ENCODE results near the gene STXBP6. TPM values are rescaled to one million over a fixed set of nuclear protein-coding genes. Genes with fewer than 3 reads are reported as not detected.

Gene STXBP6
- total RNA-seq, 4 donors from 2014 or later, result 34.9 to 62.1 (median 45.5) TPM

DNA sequence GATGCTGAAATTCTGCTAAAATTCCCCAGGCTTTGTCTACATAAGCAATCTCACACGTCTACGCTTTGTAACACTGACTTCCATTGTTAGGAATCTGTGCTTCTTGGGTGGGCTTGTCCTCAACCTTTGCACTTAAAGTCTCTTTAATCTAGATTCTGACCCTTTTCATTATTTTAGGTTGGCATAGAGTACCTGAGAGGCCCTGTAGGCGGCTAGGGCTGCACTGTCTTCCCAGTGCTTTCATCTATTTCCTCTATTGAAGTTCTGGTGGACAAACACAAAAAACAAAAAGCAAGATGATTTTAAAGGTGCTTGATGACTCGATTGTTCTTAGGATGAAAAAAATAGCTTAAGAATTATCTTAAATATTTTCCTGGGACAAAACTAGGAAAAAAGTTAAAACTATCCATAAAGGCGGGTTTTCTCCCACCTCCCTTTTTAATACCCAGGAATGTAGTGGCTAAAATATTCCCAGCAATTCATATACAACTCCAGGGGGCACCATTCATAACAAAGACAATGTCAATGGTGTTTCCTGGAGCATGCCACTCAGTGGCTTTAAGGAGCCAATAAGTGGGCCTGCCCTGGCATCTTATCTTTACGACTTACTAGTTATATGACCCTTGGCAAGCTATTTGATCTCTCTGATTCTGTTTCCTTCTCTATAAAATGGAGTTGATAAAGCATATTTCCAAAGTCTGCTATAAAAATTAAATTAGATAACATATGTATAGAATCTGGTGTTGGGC is 197.5 kb downstream of the STXBP6 start:
- WGBS, result 83% methylated on average over 6 of the region's 6 CpGs
- TF ChIP-seq EP300 (IDR thresholded peaks at IDR 0.05) (no peak), POLR2AphosphoS5 (IDR thresholded peaks at IDR 0.05) (no peak), POLR2A (IDR thresholded peaks at IDR 0.05) (no peak)
- TF ChIP-seq, protein P1, sequence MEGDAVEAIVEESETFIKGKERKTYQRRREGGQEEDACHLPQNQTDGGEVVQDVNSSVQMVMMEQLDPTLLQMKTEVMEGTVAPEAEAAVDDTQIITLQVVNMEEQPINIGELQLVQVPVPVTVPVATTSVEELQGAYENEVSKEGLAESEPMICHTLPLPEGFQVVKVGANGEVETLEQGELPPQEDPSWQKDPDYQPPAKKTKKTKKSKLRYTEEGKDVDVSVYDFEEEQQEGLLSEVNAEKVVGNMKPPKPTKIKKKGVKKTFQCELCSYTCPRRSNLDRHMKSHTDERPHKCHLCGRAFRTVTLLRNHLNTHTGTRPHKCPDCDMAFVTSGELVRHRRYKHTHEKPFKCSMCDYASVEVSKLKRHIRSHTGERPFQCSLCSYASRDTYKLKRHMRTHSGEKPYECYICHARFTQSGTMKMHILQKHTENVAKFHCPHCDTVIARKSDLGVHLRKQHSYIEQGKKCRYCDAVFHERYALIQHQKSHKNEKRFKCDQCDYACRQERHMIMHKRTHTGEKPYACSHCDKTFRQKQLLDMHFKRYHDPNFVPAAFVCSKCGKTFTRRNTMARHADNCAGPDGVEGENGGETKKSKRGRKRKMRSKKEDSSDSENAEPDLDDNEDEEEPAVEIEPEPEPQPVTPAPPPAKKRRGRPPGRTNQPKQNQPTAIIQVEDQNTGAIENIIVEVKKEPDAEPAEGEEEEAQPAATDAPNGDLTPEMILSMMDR (IDR thresholded peaks at IDR 0.05), result no peak

DNA sequence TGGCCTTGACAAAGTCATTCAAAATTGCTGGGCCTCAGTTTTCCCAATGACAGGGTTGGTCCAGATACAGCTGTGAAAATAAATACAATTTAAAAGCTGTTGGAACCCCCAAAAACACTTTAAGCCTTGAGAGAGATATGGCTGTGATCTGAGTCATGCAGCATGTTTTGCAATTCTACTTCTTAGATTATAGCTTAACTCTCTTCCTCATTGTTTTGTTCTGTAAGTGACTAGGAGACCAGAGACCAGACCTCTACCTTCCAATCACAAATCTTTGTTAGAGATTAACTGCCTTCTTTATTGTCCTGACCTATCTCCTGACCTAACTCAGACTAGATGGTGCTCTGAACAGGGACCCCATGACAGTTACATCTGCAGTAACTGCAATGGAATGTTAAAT is 198.1 kb downstream of the STXBP6 start:
- Histone ChIP-seq H3K27ac (no peak overlapping the region), H3K36me3 (no peaks in the 10 kb centered on the region), H3K4me1 (no peaks in the 10 kb centered on the region), H3K27me3 (no peaks in the 10 kb centered on the region), H3K9me3 (no peaks in the 10 kb centered on the region), H3K4me3 (no peak overlapping the region)
- DNase-seq (ENCODE audit: low spot score in 2 of 2), result no peak
- TF ChIP-seq POLR2AphosphoS5 (IDR thresholded peaks at IDR 0.05) (no peak), EP300 (IDR thresholded peaks at IDR 0.05) (no peak), POLR2A (IDR thresholded peaks at IDR 0.05) (no peak)
- TF ChIP-seq, protein P1 (IDR thresholded peaks at IDR 0.05), result no peak

More for the DNA sequence above, 197.5 kb downstream of the STXBP6 start:
- H3K4me3 ChIP-seq, result no peak overlapping the region
- no peak for DNase-seq (ENCODE audit: low spot score in 2 of 2)
- no peak overlapping the region for H3K27ac ChIP-seq
- H3K9me3 ChIP-seq, result no peaks in the 10 kb centered on the region
- H3K36me3 ChIP-seq, result no peaks in the 10 kb centered on the region
- no peaks in the 10 kb centered on the region for H3K4me1 ChIP-seq
- no peaks in the 10 kb centered on the region for H3K27me3 ChIP-seq

DNA sequence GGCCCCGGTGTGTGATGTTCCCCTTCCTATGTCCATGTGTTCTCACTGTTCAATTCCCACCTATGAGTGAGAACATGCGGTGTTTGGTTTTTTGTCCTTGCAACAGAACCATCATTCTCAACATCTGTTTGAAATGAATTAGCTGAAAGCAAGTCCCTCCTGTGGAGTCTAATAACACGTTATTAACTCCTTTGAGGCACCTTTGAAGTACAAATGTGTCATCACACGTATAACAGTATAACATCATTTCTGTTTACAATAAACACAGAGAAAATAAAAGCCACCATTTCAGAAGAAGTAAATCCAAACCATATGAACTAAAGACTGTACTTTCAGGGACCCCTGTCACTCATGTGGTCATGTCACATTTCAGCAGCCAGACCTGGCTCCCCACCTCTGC is 198.5 kb downstream of the STXBP6 start:
- no peak for DNase-seq (ENCODE audit: low spot score in 2 of 2)
- TF ChIP-seq, protein P1 (IDR thresholded peaks at IDR 0.05), result no peak
- TF ChIP-seq POLR2AphosphoS5 (IDR thresholded peaks at IDR 0.05), result no peak
- no peak for TF ChIP-seq EP300 (IDR thresholded peaks at IDR 0.05)
- no peak for TF ChIP-seq POLR2A (IDR thresholded peaks at IDR 0.05)
- Histone ChIP-seq H3K27ac (no peak overlapping the region), H3K4me1 (no peaks in the 10 kb centered on the region), H3K4me3 (no peak overlapping the region), H3K27me3 (no peaks in the 10 kb centered on the region), H3K36me3 (no peaks in the 10 kb centered on the region), H3K9me3 (no peaks in the 10 kb centered on the region)
- 89% methylated on average over 4 of the region's 4 CpGs for WGBS

DNA sequence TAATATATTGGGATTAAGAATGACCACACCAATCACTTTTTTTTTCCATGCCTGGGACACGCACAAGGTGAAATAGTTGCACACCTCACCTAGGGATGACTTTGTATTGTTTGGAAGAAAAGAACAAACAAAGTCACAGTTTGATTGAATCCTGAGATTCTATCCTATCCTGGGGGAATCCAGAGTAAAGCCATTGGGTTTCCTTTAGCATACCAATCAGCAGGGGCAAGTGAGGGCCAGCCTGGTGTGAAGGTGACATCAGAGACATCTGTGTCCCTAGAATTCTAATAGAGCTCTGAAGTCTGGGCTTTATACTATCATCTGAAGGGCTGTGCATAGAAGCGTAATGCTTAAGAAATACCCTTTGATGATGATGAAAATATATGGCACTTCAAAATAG is 199.9 kb downstream of the STXBP6 start:
- no peaks in the 10 kb centered on the region for H3K9me3 ChIP-seq
- H3K27ac ChIP-seq, result no peak overlapping the region
- no peaks in the 10 kb centered on the region for H3K4me1 ChIP-seq
- TF ChIP-seq EP300 (IDR thresholded peaks at IDR 0.05) (no peak), POLR2A (IDR thresholded peaks at IDR 0.05) (no peak), POLR2AphosphoS5 (IDR thresholded peaks at IDR 0.05) (no peak)
- TF ChIP-seq, protein P1 (IDR thresholded peaks at IDR 0.05), result no peak
- 92% methylated on average over 2 of the region's 2 CpGs for WGBS
- no peak overlapping the region for H3K4me3 ChIP-seq
- no peaks in the 10 kb centered on the region for H3K27me3 ChIP-seq
- no peak for DNase-seq (ENCODE audit: low spot score in 2 of 2)
- H3K36me3 ChIP-seq, result no peaks in the 10 kb centered on the region

DNA sequence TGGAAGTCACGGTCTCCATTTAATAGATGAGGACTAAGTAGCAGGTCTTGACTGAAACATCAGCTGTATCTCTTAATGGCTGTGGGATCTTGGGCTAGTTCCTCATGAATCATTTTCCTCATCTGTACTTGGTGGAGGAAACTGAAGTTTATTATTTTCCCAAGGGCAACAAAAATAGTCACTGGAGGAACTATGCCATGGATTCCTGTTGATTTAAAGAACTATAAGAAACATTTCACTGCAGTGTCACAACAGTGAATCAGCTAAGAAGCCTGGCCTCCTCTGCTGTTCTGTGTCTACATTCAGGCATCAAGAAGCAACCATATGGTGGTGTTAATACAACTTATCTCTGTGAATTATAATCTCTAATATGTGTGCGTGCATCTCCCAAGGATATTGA is 200.5 kb downstream of the STXBP6 start:
- Histone ChIP-seq H3K4me1 (no peaks in the 10 kb centered on the region), H3K36me3 (no peaks in the 10 kb centered on the region), H3K9me3 (no peaks in the 10 kb centered on the region), H3K4me3 (no peak overlapping the region), H3K27ac (no peak overlapping the region), H3K27me3 (no peaks in the 10 kb centered on the region)
- WGBS, result 92% methylated on average over 2 of the region's 2 CpGs
- DNase-seq (ENCODE audit: low spot score in 2 of 2), result no peak
- TF ChIP-seq, protein P1 (IDR thresholded peaks at IDR 0.05), result no peak
- TF ChIP-seq EP300 (IDR thresholded peaks at IDR 0.05) (no peak), POLR2AphosphoS5 (IDR thresholded peaks at IDR 0.05) (no peak), POLR2A (IDR thresholded peaks at IDR 0.05) (no peak)

All from suprapubic skin (tissue), 4 donors.